NCI-H345 (cell line): ENCODE measurements around the gene ADAM30.

Source experiments
- DNase-seq: peaks from one replicate; lab custom pipeline; 2025; lab: John Stamatoyannopoulos, UW

Gene ADAM30

DNA sequence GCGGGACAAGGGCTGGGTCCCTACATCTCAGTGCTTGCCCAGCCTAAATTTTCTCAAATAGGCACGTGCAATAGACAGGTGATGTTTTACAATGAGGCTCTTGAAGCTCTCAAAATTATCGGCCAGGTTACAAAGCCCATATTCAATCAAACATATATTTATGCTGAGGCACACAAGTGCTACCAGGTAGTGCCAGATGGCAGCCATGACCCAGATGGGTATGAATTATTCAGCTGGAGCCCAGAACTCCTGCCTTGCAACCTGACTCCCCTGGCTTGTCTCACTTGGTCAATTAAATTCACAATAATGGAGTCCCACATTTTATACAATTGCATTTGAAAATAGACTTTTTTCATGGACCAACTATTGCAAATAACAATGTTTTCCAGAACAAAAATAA lies 12.3 kb upstream of the ADAM30 start:
- DNase-seq: peak; percentile 39

DNA sequence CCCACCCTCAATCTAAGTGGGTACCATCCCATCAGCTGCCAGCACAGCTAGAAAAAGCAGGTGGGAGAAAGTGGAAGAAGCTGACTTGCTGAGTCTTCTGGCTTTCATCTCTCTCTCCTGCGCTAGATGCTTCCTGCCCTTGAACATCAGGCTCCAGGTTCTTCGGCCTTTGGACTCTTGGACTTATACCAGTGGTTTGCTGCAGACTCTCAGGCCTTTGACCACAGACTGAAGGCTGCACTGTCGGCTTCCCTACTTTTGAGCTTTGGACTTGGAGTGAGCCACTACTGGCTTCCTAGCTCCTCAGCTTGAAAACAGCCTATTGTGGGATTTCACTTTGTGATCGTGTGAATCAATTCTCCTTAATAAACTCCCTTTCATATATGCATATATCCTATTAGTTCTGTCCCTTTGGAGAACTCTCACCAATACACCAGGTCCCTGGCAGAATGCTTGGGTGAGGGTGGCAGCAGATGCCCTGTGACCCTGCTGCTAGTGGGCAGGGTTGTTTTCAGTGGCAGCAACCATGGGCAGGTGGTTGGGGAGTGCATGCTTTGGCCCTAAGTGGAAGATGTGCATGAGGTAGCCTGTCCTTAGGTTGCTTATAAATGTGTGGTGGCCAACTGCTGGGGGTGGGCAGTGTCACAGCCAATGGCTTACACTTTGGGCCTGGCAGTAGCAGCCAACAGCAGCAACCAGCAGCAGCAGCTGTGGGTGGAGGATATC lies 10.8 kb upstream of the ADAM30 start:
- no peak for DNase-seq

DNA sequence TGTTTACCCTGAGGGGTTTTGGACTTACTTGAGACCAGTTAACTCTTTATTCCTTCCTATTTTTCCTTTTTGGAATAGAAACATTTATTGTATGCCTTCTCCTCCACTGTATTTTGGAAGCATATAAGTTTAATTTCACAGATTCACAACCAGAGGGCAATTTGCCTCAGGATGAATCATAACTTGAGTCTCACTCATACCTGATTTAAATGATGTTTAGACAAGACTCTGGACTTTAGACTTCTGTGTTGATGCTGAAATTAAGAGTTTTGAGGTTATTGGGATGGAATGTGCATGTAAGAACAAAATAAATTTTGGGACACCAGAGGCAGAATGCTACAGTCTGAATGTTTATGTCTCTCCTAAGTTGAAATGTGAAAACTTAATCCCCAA lies 7.1 kb upstream of the ADAM30 start:
- DNase-seq: no peak

DNA sequence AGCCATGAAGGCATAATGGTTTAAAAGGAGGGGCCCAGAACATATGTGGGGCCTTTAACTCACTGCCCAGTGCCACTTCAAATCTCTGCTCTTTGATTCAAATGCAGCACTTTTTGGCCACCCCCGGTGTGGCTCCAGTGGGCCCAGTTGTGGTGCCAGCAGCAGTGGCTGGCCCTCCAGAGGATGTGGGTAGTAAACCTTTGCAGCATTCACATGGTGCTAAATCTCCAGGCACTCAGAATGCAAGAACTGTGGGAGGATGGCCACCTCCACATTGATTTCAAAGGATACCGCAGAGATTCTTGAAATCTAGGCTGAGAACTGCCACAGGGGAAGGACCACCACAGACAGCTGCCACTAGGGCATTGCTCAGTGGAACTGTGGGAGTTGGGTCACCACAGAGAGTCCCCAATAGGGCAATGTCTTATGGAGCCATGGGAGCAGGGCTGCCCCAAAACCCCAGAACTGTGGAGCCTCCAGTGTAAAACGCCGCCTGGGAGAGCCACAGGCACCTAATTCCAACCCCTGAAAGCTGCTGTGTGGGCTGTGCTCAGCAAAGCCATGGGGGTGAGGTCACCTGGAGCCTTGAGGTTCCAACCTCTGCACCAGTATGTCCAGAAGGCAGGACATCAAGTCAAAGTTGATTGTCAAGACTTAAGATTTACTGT lies 6.6 kb upstream of the ADAM30 start:
- DNase-seq: no peak

DNA sequence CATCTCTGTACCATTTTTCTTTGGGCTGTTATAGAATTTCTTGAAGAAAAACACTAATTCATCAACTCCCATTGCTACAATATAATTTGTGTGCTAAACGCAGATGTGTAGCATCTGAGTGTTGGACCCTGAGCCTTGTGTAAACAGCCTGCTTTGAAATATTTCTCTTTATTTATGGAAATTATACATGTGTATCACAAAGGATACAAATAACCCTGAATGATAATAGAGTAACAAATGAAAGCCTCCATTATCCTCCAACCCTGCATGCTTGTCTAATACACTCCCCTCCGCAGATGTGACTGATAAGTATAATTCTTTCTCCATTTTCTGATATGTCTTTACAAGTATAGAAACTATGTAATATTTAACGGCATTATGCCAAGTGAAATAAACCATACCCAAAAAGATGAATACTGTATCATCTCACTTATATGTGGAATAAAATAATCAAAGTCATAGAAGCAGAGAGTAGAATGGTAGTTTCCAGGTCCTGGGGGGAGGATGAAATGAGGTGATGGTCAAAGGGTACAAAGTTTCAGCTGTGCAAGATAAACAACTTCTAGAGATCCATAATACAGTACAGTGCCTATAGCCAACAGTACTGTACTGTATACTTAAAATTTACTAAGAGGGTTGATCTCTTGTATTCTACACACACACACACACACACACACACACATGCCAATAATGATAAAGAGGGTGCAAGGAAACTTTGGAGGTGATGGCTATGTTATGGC lies 2.8 kb upstream of the ADAM30 start:
- no peak for DNase-seq

DNA sequence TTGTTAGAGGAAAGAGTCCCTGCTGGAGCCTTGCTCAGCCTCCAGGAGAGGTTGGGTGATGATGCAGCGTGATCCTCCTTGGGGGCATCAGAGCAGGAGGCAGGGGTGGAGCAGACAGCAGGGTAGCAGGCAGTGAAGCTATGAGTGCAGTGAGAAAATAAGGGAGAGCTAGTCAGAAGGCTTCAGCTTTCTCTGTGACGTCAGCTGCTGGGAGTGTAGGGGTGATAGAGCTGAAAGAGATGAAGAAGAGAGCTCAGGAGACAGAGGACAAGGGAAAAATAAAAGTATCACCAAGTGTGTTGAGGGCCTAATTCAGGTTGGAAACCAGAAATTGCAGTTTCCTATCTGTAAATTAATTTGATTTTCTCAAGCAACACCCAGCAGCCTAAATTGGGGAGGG lies 2.2 kb upstream of the ADAM30 start:
- no peak for DNase-seq

DNA sequence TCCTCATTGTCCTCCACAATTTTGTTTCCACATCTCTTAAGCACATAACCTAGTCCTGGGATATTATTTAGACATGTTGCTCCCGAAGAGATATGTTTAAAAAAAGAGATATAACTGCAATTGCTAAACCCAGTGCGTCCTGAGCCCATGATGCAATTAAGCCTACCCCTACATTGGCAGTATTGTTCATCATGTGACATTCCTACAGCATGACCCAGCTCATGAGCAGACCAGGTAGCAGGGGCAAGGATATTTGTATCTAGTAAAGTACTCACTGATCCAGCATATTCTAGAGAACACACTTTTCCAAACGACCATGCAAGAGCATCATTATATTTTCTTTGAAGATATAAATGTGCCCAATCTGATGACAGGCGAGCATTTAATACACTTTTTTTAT lies 1.2 kb downstream of the ADAM30 start:
- DNase-seq: no peak

DNA sequence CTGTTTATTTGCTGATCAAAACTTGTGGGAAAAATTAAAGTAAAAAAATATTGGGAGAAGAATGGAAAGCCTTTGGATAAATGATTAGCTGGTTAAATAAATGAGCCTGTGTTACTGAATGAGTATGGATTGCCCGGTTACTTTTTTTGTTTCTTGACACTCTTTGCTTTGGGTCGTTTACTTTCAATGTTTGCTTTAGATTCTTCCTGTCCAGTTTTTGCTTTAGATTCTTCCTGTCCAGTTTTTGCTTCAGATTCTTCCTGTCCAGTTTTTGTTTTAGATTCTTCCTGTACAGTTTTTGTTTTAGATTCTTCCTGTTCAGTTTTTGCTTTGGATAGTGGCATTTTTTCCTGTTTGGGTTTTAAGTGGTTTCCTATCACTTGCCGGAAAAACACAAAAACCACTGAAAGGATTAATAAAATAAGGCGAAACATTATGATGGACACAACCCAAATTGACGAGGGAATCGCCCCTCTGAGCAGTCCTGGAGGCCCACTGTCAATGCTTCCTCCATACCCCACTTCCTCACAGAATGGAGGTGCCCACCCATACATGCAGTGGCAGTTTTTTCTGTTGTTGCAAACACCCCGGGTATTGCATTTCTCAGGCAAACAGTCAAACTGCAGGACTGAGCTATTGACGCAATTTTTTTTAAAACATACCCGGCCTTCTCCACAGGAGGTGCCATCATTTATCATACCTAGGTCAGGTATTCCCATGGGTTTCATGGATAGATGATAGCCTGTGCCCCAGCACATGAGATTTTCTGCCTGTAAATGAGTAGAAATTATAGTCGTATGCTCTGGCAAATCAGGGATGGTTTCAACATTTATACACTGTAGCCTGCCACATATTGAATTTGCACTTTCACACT lies 2.3 kb downstream of the ADAM30 start:
- DNase-seq: no peak

DNA sequence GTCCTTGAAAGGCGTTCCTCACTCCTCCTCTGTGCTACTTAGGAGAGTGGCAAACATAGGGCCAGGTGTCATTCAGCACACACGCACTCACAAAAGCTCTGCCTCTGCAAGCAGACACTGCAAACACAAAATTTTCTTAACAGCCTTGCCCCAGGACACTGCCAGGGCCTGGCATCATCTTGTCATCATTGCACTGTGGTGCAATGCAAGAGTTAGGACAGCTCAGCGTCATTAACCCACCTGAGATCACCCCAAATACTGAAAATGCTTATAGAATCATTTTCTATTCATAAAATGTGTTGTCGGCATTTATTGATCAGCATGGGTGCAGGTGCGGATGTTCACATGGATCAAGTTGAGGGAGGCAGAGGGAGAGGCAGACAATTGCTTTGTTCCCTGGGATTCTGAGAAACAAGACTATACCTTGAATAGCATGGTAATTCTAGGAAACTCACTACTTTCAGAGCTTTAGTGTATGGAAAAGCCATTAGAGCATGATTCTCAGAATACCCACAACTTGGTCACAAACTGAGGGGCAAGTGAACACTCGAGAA lies 3.0 kb downstream of the ADAM30 start:
- no peak for DNase-seq

DNA sequence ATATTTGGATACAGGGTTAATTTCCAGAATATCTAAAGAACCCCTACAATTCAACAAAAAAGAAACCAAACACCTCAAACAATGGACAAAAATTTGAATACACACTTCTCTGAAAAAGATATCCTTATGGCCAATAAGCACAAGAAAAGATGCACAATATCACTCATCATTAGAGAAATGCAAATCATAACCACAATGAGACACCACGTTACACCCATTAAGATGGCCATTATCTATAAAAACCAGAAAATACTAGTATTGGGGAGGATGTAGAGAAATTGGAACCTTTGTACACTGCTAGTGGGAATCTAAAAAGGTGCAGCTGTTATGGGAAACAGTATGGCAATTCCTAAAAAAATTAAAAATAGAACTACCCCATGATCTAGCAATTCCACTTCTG lies 4.9 kb downstream of the ADAM30 start:
- DNase-seq: no peak

DNA sequence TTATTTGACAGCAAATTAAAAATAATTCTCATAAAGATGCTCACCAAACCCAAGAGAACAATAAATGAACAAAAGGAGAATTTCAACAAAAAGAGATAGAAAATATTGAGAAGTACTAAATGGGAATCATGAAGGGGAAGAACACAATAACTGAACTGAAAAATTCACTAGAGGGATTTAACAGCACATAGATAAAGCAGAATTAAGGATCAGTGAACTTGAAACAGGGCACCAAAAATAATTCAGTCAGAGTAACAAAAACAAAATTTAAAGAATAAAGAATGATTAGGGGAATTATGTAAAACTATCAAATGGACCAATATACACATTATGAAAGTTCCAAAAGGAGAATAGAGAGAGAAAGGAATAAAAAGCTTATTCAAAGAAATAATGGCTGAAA lies 7.8 kb downstream of the ADAM30 start:
- DNase-seq: no peak

DNA sequence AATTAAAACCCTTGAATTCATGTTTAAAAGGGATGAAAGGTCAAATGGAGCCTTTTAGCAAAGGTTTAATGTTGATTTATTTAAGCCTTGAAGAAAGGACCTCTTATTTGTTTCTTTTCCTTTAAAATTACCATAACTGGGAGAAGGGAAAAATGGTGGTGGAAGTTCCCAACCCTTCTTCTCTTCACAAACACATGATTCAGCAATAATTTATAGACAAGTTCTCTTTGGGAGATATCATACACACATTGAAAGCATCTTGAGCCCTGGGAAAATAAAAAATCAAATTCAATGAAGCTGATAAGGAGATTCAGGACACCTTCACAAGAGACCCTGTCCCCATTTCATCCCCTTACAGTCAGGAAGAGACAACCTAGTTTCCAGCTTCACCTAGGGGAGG lies 8.9 kb downstream of the ADAM30 start:
- no peak for DNase-seq

DNA sequence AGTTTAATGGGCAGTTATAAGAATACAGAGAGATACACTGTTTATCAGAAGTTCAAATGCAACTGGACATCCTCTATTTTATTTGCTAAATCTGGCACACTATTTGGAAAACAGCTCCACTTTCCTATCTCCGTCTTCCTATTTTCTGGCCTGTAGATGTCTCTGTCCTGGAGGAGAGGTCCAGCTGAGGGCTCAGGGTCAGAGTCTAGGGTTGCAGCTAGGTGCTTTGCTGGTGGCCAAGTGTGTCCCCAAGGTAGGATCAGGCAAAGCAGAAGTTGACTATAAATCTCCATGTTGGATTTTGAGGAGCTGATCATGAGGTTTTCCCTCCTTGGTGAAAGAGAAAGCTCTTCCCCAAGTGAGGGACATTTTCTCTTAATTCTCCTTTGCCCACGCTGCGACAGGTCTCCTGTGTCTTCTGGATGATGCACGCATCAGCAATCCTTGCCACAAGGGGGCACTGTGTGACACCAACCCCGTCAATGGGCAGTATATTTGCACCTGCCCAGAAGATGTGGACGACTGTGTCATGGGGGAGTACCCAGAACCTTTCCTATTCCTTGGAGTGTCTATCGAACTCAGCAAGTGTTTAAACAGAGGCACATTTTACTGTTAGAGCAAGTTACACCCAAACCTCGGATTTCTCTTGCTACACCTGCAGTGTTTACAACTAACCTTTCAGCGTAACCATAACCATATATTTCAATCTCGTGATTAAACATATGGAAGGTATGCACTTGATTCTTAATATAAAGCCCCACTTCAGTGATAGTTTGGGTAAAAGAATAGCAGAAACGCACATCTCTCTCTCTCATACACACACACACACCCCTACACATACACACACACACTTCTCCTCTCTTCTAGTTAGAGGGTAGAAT lies 10.2 kb downstream of the ADAM30 start:
- DNase-seq: peak; percentile 23

DNA sequence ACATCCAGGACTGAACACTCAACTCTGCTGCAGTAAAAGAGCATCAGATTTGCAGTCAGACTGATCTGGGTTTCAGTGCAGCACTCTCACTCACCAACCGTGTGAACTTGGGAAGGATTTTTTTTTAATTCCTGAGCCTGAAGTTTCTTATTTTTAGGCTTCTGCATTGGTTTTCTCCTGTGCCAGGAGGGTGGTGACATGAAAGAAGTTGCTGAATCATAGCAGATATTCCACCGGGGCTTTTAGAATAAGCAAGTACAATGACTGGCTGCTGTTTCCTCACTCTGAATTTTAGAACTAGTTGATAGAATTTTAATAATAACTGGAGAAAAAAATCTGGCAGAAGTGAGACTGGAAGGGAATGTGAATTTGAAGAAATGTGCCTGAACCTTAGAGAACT lies 11.6 kb downstream of the ADAM30 start:
- no peak for DNase-seq

DNA sequence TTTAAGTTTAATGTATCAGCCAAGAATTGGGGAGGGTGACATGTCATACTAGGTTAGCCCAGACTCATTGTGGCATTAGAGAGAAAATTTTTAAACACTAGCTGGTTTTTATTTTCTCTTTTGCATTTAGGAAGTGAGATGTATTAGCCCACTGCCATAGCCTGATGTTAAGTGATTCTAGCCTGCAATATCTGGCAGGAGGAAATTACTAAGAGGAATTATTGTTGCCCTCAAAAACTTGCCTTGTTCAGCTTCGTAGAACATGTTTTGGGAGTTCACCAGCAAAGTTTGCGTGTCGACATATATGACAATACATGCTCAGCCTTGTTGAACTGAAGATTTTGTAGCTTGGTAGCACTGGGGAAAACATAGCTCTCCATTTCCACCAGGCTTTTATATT lies 12.5 kb downstream of the ADAM30 start:
- no peak for DNase-seq

DNA sequence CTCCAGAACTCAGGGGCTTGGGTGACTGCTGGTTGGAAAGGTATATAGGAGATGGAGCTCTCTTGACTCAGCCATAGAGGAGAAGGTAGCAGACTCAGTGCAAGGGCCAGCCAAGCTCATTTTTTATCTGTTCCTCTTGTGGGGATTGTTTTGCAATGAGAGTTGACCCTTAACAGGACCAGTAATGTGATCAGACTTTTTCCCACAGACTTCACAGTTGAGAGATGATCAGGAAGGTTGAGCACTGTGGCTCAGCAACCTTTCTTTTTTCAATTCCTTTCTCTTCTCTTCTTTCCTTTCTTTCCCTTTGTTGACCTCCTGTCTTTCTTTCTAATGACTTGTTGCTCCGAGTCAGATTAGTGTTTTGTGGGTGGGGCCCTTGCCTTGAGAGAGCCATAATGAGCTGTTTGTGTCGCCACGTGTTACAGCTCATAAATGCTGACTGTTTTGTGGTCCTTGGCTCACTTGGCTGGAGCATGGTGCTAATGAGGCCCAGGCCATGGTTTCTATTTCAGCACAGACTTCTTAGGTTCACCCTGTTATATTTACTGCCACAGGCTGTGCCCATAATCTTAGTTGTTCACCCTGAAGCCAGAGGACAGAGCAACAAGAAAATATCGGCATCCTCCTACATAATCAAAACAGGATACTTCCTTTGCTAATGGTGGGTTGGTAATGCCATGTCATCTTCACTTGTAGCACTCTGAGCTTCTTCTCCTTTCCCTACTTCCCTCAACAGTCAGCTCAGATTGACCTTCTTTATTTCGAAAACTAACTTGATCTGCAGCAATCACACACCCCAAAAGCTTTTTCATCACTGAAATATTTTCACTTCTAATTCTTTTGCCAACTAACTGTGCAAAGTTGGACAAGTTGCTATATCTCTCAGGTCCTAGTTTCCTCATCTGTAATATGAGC lies 13.9 kb downstream of the ADAM30 start:
- no peak for DNase-seq

DNA sequence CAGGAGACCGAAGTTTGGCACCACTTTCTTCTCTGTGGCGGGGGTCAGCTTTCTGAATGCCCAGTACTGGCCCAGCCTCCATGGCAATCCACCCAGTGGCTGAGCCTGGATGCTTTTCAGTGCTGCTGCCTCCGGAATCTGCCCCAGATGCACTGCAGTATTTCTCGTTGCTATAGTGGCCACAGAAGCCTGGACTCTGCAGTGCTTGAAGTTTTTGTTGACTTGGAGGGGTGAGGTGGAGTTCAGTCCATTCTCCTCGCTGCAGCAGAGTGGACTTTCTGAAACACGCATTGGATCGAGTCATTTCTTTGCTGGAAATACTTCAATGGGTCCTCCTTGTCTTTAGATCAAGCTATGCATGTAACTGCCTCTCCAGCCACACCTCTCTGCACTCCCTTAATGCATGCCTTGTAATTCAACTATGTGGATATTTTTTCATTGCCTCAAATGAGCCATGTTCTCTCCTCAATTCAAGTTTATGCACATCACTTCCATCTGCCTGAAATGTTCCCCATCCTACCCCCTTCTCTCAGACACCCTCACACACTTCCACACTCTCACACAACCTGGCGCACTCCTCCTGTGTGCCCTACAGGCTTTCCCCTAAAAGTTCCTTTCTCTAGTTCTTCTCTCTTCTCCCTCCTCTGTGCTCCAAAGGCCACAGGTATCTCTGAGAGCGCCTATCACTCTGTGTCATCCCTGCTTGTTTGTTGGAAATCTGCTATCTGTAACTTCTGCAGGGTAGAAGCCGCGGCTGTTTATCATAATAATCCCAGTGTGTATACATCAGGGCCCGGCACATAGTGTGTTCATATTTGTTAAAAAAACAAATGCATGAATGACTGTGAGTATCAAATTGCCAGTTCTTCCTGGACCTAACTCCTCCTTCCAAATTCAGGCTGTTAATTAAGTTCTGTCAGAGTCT lies 16.5 kb downstream of the ADAM30 start:
- no peak for DNase-seq

DNA sequence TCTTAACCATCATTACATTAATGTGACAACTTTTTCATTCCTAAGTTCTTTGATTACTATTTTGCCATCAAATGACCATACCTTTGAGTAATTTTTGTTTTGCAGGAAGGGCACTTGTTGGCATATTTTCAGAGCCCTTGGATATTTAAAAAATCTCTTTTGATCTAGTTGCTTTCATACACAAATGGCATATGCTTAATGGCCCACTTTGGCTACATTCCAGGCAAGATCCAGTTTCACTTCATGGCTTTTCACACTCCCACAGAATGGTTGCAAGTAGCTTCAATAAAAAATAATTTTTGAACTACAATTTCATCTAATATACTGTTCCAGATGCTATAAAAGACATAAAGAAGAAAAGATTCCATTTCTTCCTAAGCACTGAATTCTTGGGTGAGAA lies 18.1 kb downstream of the ADAM30 start:
- peak; percentile 45 for DNase-seq

DNA sequence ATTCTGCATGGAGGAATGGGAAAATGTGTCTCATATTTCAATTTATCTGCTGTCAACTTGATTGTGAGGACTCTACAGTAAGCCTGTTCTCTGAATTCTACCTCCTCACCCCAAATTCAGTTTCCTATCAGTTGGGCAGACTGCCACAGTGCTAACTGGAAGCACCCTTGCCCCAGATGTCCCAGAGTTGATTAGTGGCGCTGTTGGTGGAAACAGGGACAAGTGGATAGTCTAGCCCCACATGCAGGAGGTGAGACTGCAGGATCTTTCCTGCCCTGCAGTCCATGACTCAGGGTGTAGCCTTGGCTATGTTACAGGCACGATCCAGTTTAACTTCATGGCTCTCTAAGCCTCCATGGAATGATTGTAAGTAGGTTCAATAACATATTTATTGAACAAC lies 22.1 kb downstream of the ADAM30 start:
- DNase-seq: no peak
